HG03432 (cell line): ENCODE results near the gene APLNR.

Experiments used
- ATAC-seq: cut with Tn5 transposase; IDR thresholded peaks from one replicate; pipeline ENCODE4 v1.9.1; 2021; ENCODE audit warnings: mild to moderate bottlenecking, moderate library complexity; ENCODE audit not compliant: unreplicated experiment

APLNR gene

DNA sequence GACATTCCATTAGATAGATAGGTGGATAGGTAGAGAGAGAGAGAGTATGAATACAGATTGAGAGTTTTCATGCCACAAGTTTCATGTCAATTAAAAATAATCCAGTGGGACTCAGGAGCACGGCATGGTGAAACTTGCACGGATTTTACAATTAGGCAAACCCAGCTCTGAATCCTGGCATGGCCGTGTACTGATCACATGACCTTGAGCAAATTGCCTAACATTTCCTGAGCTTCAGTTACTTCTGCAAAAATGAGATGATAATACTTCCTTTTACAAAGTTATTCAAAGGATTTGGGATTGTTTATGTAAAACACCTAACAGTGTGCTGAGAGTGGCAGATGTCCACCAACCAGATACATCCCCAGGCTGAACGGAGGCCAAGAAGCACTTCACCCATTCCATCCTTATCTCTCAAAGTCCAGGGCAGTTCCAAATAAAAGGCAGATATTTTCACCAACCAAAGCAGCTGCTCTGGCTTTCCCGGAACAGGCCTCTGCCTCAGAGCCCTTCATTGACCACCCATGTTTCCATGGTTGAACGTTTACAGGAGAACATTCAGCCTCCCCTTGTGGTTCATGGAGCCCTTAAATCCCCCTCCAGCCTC, 17.9 kb downstream of the APLNR start:
- ATAC-seq = no peak

DNA sequence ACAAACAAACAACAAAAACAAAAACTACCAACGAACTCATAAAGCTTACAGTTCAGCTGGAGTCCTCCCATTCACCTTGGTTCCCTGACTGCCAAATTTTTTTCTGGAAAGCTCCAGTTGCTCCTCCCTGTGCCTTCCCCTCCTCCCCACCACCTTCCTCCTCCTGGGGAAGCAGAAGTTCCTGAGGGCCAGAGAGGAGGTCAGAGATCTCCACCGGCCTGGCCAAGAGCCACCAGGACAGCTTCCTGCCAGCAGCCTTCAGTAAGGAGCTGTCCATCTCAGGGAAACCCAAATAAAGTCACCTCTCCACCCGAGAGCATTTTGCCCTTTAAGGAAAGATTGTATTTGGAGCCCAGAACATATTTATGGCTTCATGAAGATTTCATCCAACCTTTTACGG, 20.0 kb downstream of the APLNR start:
- ATAC-seq = no peak

DNA sequence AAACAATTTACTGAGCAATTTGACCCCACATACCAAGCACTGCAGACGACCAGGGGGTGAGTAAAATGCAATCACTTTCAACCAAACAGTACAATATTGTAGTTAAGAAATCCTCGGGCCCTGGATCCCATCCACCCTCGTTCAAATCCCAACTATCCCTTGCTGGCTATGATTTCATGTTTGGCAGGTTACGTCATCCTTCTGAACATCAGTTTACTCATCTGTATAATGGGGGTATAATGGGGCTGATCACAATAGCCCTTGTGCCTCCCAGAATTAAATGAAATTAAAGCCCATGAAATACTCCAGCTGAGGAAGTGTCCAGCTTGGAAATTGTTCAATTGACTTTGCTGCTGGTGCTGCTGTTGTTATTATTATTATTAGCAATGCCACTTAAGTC, 20.6 kb downstream of the APLNR start:
- ATAC-seq = no peak

DNA sequence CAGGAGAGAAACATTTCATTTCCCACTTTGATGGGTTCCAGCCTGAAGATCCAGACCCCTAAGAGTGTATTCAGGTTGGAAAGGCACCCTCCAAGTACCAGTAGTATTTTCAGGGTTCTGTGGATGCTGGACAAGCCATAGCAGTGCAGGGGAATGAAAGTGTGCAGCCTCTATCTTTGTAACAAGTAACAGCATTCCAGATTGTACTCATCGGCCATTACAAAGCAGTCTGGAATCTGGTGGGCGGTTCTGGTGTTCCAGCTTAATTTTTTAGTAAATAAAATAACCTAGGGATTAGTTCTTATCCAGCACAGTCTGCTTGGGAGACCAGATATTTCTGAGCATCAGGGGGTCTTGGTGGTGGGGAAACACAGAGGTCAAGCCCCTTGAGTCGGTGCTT, 22.6 kb downstream of the APLNR start:
- ATAC-seq = no peak

DNA sequence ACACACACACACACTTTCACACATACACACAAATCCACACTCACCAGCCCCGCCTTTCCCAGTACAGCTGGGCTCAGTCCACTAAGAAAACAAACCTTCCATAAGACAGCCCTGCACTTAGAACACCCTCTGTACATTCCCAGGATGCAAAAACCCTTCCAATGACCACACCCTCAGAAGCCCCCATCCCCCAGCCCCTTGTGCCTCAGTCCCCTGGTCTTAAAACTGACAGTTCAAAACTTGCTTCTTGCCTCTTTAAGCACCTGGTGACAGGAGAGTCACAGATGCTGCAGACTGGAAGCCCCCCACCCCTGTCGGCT, 23.0 kb downstream of the APLNR start:
- no peak for ATAC-seq

DNA sequence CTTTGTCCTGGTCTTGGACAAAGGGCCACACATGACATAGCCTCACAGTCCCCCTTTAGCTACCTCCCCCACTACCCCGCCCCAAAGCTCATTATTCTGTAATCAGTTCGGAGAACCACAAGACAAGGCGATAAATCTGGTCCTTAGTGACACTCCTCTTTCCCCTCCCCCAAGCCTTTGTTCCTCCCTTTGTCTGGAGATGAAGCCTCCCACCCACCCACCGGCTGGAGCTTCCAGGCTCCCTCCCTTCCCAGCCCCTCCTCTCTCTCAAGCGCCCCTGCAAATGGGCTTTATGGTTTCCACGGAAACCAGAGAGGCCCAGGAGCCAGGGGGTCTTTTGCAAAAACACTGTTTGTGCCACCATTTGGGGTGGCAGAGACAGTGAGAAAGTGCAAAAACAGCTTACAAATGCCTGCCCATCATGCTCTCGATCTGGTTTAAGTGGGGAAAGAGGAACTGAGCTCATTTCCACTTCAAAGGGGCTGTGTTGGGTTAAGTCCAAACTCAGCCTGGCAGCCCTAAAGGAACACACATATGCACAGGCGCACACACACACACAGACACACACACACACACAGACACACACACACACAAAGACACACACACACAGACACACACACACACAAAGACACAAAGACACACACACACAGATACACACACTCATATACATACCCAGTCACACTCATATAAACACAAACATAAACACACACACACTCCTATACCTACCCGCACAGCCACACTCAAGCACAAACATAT, 23.5 kb downstream of the APLNR start:
- ATAC-seq = no peak

DNA sequence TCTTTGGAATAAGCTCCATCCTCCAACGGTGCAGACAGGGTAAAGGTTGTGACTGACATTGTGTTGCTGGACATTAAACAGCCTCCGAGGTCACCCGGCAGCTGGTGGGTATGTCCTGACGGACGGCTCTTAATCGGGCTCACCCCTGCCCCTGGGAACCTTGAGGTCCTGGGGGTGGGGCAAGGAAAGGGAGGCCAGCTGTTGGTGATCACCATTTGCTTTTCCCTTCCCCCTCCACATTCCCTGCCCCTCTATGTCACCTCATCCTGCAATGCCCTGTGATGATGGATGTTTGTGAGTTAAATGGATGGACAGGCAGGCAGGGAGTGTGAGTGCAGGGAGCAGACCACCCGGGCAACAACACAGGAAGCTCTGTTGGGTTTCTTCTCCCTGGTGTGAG, 26.3 kb downstream of the APLNR start:
- ATAC-seq = no peak

DNA sequence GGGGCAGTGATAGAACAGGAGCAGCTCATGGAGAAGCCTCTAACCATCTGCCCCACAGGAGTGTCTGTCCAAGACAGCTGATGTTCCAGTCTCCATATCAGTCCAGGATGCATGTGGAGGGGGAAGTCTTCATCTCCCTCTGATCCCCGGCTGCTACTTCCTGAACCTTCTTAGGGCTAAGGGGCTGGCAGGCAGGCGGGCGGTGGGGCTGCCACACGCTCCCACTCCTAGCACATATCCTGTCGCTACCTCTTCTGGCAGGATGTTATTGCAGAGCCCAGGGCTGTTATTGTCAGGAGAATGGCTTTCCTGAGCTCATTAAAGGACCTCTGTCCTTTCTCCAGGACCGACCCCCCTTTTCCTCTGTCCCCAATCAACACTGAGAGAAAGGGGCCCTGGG, 29.9 kb downstream of the APLNR start:
- ATAC-seq = no peak

DNA sequence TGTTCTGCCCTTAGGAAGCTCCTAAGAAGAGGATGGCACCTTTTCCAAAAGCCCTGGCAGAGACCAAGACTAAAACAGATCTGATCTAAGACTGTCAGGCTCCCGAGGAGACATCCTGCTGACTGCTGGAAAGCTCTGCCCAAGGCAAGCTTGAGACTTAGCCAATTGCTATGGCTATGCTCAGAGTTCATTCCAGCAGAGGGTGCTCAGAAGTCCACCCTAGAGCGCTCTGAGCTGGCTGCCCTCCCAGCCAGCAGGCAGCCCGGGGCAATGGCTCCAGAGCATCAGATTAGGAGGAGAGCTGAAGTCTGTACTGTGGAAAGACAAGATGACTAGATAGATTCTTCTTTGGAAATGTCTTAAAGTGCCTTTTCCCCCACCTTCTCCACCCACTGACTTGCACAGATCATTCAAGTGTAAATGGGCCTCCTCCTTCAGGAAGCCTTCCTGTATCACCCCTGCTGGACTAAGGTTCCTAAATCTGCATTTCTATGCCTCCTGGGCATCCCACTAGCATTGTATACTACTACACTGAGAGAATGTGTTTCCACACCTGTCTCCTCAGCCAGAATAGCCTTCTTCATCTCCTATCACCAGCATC, 31.9 kb downstream of the APLNR start:
- ATAC-seq = no peak

DNA sequence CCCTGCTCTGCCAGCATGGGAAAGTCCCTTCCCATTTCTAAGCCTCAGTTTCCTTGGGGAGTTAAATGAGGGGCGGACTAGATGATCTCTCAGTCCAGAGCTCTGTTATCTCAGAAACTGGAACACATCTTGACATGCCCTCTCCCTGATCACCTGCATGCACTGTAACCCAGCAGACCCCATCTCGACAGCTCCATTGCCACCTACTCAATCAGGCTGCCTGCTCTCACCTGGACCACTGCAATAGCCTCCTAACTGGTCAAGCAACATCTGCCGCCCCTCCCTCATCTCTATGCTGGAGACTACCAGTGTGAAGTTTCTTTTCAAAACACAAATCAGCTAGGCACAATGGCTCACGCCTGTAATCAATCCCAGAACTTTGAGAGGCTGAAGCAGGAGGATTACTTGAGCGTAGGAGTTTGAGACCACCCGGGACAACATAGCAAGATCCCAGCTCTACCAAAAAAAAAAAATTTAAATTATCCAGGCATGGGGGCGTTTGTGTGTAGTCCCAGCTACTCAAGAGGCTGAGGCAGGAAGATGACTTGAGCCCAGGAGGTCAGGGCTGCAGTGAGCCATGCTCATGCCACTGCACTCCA, 33.1 kb downstream of the APLNR start:
- ATAC-seq = no peak

DNA sequence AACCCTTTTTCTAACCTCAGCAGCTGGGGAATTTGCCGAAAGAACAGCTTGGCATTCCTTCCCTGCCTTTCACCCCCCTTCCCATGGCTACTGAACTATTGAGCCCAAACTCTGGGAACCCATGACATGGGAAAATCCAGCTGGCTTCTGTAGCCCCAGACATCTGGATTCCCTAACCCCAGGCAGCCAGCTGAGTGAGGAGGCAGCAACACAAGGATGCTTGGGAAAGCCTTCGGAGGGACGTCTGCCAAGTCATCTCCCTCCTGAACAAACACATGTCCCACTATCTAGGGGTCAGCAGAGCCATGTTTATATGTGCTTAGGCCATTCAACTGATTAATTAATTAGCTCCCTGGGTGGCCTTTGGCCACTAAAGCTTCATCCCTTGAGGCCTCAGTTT, 33.7 kb downstream of the APLNR start:
- no peak for ATAC-seq

DNA sequence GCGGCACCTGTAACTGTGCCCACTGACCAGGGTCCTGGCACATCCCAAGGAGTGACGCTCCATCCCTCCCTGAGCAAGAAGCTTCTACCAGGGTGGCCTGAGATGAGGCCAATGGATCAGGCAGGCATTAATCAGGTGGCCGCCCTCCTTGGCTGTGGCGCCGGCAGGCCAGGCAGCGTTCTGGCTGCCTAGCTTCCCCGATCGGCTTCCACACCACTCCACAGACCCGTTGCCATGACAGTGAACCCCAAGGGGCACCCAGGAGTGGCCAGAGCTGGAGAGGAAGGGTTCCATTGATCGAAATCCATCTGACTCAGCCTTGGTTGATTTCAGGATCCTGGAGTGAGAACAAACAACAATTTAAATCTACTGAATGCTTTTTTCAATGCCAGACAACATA, 34.8 kb downstream of the APLNR start:
- no peak for ATAC-seq

DNA sequence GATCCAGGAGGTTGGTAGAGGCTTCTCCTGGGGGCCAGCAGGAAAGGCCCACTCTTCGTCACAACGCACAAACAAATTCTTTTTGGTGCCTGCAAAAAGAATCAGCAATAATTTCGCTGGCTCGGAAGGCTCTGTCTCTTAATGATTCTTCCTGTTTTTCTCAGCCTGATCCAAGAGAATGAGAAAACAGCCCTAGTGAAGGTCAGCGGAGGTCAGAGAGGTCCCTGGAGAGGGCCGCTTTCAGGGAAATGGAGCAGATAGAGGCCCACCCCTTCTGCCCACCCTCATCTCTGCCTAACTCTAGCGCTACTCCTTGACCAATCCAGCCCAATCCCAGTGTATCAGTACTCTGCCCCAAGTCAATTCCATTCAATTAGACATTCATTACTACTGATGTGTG, 36.1 kb downstream of the APLNR start:
- no peak for ATAC-seq

DNA sequence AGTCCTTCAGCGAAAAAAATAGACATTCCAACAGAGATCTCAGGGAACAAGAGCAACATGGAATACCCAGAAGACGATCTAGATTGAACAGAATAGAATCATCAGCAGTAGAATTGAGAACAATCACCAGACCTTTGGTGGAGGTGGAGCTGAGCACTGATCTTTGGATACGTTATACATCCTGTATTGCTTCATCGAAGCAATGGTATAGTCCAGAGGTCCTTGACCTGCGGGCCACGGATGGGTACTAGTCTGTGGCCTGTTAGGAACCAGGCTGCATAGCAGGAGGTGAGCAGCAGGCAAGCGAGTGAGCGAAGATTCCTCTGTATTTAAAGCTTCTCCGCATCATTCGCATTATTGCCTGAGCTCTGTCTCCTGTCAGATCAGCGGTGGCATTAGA, 37.7 kb downstream of the APLNR start:
- ATAC-seq = no peak

DNA sequence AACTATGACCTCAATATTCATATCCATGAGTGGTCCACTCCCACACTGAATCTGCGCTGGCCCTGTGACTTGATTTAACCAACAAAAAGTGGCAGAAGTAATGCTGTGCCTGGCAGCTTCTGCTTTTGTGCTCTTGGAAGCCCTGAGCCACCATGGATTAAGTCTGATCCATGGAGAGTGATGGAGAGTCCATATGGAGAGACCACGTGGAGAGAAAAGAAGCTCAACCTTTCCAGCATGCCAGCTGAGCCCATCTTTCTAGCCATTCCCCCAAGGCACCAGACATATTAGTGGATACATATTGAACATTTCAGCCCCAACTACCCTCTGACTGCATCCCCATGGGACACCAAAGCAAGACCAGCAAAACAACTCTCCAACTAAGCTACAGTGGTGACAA, 39.3 kb downstream of the APLNR start:
- no peak for ATAC-seq

DNA sequence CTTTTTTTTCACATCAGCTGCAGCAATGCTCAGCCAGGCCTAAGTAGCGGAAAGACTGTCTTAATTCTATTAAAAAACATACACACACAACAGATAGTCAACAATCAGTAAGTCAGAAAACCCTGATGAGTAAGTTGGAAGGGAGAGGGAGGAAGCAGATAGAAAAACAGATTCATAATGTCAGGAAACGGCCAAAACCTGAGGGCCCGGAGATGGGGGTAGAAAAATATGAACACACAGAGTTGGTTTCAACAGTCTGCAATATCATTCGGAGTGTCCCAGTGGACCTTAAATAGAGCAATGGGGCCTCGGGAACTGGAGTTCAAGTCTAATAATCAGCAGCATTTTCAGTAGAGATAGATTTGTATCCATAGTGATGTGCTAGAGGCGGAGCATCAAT, 40.5 kb downstream of the APLNR start:
- no peak for ATAC-seq

DNA sequence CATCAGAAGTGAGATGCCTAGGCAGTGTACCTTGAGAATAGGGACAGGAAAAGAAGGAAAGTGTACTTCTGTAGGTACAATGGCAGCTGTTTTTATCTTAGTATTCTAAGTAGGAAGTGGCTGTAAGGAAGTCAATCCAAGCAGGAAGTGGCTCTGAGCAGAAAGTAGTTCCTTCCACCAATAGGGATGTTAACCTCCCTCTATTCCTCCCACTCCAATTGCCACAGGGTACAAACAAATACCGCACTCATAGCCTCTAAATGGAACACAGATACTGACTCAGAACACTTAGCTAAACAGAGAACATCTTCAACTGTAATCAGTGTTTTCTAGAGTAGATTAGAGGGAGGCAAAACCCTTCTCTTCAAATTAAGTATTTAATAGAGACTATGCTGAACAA, 44.7 kb downstream of the APLNR start:
- no peak for ATAC-seq

DNA sequence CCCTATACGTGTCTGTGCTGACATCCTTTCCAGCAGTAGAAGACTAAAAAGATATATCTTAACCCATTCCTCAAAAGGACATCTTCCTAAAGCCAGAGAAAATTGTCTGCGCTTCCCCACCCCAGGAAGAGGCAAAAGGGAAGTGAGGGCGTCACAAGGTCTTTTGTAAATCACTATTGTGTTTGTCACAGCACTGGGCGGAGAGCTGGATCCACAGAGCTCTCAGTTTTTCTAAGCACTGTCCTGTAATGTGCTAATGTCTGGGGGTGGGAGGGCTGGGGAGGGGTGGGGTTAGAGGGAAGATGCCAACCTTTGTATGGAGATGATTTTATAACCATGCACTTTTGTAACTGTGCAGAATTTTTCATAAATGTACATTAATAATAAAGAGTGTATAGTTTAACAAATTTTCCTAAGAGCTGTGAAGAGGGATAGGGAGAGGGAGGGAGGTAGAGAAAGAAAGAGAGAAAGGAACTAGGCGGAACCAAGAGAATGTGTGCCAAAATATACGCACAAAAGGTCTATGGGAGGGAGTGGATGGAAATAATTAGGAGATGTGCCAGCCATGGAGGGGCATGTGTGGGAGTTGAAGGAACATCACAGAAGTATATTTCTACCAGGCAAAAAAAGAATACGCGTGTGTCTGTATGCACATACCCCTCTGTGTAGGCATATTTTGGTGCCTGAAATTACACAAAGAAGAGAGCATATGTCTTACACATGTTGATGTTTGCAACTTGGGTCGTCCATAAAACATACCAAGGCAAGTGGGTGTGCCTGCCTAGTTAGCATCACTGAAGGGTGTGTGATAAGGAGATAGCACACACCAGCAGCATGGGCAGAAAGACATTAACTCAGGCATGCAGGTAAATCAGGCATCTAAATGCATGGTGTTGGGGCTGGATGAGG, 45.5 kb downstream of the APLNR start:
- no peak for ATAC-seq

DNA sequence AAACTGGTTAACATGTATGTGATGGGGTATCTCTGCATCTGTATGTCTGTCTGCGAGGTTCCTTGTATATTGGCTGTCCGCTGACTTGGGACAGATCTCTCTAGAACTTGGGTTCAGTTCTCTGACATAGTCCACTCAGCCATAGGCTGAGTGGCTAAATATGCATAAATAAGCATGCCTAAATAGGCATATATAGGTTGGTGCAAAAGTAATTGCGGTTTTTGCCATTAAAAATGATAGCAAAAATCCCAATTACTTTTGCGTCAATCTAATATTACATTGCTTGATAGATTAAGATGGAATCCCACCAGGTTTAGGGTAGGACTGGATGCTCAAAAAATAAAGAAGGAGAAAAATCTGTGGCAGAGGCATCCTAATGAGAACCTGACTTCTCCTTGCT, 46.5 kb downstream of the APLNR start:
- no peak for ATAC-seq
